DND-41 (cell line): ENCODE measurements around the gene CHAD.

Experiments
- ATAC-seq: fragments of 200-7000 bp; cut with Tn5 transposase; 3 replicates; pipeline ENCODE4 v1.9.1; 2021; ENCODE audit warnings: low read depth; ENCODE audit not compliant: insufficient read depth
- DNase-seq: peaks from one replicate; pipeline ENCODE4 v3.0.0-alpha.2; 2020
- H2AFZ ChIP-seq: 2 replicates; pipeline ENCODE4 v1.6.0; 2012; ENCODE audit warnings: low read depth, low read length
- H3K27ac ChIP-seq: 2 replicates; pipeline ENCODE4 v1.5.1; 2012; ENCODE audit warnings: low read length, inconsistent platforms
- H3K27me3 ChIP-seq: fragments of 200-600 bp; sonication (generic); 2 replicates; pipeline ENCODE4 v1.6.0; 2012; ENCODE audit warnings: low read length, mild to moderate bottlenecking, inconsistent platforms; ENCODE audit not compliant: insufficient read depth, poor library complexity
- H3K36me3 ChIP-seq: 2 replicates; pipeline ENCODE4 v1.5.1; 2012; ENCODE audit warnings: low read length, inconsistent platforms; ENCODE audit not compliant: insufficient read depth
- H3K4me1 ChIP-seq: 2 replicates; pipeline ENCODE4 v1.5.1; 2012; ENCODE audit warnings: mild to moderate bottlenecking, low read length; ENCODE audit not compliant: insufficient read depth
- H3K4me2 ChIP-seq: 2 replicates; pipeline ENCODE4 v1.6.0; 2012; ENCODE audit warnings: mild to moderate bottlenecking, moderate library complexity, low read length, inconsistent platforms; ENCODE audit not compliant: insufficient read depth
- H3K4me3 ChIP-seq, 2 experiments: fragments of 200-600 bp in 1 of 2; shearing (Covaris generic) in 1 of 2; 2 replicates each; pipeline ENCODE4 v1.5.1; 2012 to 2016; ENCODE audit warnings: inconsistent platforms in 2 of 2, low read length in 2 of 2, mild to moderate bottlenecking in 2 of 2, low read depth in 1 of 2, moderate library complexity in 1 of 2
- H3K79me2 ChIP-seq: 2 replicates; pipeline ENCODE4 v1.6.0; 2012; ENCODE audit warnings: low read length, inconsistent platforms; ENCODE audit not compliant: insufficient read depth
- H3K9ac ChIP-seq: 2 replicates; pipeline ENCODE4 v1.6.0; 2012; ENCODE audit warnings: low read depth, mild to moderate bottlenecking, inconsistent platforms, low read length, moderate library complexity
- H3K9me3 ChIP-seq: 2 replicates; pipeline ENCODE4 v1.5.1; 2012; ENCODE audit warnings: low read length, moderate library complexity, mild to moderate bottlenecking, inconsistent platforms; ENCODE audit not compliant: insufficient read depth, severe bottlenecking
- H4K20me1 ChIP-seq: 2 replicates; pipeline ENCODE4 v1.6.0; 2012; ENCODE audit warnings: low read length; ENCODE audit not compliant: insufficient read depth
- EZH2 ChIP-seq: IDR thresholded peaks from 3 replicates; pipeline ENCODE4 v1.6.1; 2012; ENCODE audit warnings: borderline replicate concordance, low read depth, mild to moderate bottlenecking, moderate library complexity, low read length, inconsistent platforms; ENCODE audit not compliant: severe bottlenecking
- TF ChIP-seq, protein P1 (sequence below): IDR thresholded peaks from 2 replicates; pipeline ENCODE4 v1.5.1; 2012; ENCODE audit warnings: borderline replicate concordance, low read length, moderate library complexity, mild to moderate bottlenecking; ENCODE audit not compliant: poor library complexity, severe bottlenecking; ENCODE audit errors: extremely low read depth

The CHAD gene

DNA sequence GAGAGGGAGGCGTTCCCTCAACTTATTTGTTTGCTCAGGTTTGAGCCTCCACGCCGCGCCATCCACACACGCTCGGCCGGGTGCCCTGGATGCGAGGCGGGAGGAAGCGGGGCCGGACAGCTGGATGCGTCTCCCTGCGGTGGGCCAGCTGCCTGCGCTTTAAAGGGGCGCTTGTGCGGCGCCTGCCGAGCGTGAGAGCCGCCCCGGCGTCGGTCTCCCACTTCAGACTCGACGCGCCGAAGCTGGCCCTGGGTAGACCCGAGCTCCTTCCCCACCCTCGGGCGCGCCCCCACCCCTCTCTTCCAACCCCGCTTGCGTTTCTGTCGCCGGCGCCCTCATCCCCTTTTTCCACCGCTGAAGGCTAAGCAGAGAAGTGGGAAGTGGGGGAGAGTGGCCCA lies 527 bp upstream of the CHAD start:
- Histone ChIP-seq H3K4me3 (no peak overlapping the region), H3K27me3 (no peaks in the 10 kb centered on the region), H3K9me3 (no peaks in the 10 kb centered on the region)

GRCh38 chr17:50467855-50468303 lies 801 bp downstream of the CHAD start:
- TF ChIP-seq, protein P1, sequence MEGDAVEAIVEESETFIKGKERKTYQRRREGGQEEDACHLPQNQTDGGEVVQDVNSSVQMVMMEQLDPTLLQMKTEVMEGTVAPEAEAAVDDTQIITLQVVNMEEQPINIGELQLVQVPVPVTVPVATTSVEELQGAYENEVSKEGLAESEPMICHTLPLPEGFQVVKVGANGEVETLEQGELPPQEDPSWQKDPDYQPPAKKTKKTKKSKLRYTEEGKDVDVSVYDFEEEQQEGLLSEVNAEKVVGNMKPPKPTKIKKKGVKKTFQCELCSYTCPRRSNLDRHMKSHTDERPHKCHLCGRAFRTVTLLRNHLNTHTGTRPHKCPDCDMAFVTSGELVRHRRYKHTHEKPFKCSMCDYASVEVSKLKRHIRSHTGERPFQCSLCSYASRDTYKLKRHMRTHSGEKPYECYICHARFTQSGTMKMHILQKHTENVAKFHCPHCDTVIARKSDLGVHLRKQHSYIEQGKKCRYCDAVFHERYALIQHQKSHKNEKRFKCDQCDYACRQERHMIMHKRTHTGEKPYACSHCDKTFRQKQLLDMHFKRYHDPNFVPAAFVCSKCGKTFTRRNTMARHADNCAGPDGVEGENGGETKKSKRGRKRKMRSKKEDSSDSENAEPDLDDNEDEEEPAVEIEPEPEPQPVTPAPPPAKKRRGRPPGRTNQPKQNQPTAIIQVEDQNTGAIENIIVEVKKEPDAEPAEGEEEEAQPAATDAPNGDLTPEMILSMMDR: no peak
- TF ChIP-seq EZH2: no peak
- Histone ChIP-seq H3K9ac (no peak overlapping the region), H3K79me2 (no peaks in the 10 kb centered on the region), H3K27me3 (no peaks in the 10 kb centered on the region), H4K20me1 (no peaks in the 10 kb centered on the region), H3K4me2 (no peak overlapping the region), H3K27ac (no peak overlapping the region), H3K4me3 (no peak overlapping the region), H3K4me1 (no peaks in the 10 kb centered on the region), H3K9me3 (no peaks in the 10 kb centered on the region), H2AFZ (no peak overlapping the region), H3K36me3 (peaks cover 5% of the 10 kb centered on the region)
- ATAC-seq (no peak), DNase-seq (no peak)

More for the DNA sequence above, 527 bp upstream of the CHAD start:
- Histone ChIP-seq H3K36me3 (peaks cover 11% of the 10 kb centered on the region), H3K4me2 (no peak overlapping the region), H3K9ac (no peak overlapping the region), H4K20me1 (no peaks in the 10 kb centered on the region), H2AFZ (no peak overlapping the region), H3K79me2 (no peaks in the 10 kb centered on the region), H3K4me1 (no peaks in the 10 kb centered on the region), H3K27ac (no peak overlapping the region)
- ATAC-seq: no peak
- DNase-seq: no peak
- no peak for TF ChIP-seq EZH2
- TF ChIP-seq, protein P1: no peak

GRCh38 chr17:50467114-50467854 lies 1.4 kb downstream of the CHAD start:
- Histone ChIP-seq H3K9me3 (no peaks in the 10 kb centered on the region), H3K27me3 (no peaks in the 10 kb centered on the region), H3K4me1 (no peaks in the 10 kb centered on the region), H3K4me2 (no peak overlapping the region), H3K4me3 (no peak overlapping the region), H3K36me3 (peaks cover 5% of the 10 kb centered on the region), H3K79me2 (no peaks in the 10 kb centered on the region), H2AFZ (no peak overlapping the region), H4K20me1 (no peaks in the 10 kb centered on the region), H3K27ac (no peak overlapping the region), H3K9ac (no peak overlapping the region)
- DNase-seq: no peak
- TF ChIP-seq EZH2: no peak
- TF ChIP-seq, protein P1: no peak
- no peak for ATAC-seq
